Activated T-helper 2 cell treated with anti-CD3 and anti-CD28 coated beads, Interferon-gamma antibody, Interleukin-2, Interleukin-4, amounts not matched to agents 10 μg/mL and 5 μg/mL and 100 μg/mL, durations not matched to agents 14 hours and 24 hours and 36 hours (primary cell): ENCODE data around the gene UXS1. TPM values are rescaled to one million over a fixed set of nuclear protein-coding genes. Genes with fewer than 3 reads are reported as not detected.

Experiments used
- DNase-seq: peaks from one replicate; pipeline ENCODE4 v3.0.0; 2021; ENCODE audit warnings: low spot score
- H3K27ac Mint-ChIP-seq: one replicate; pipeline ENCODE4 v1.8.0; 2021; ENCODE audit warnings: mixed read lengths
- H3K27me3 Mint-ChIP-seq: one replicate; pipeline ENCODE4 v1.8.0; 2021; ENCODE audit warnings: low read depth, mixed read lengths
- H3K36me3 Mint-ChIP-seq: one replicate; pipeline ENCODE4 v1.8.0; 2021; ENCODE audit warnings: low read depth, mixed read lengths
- H3K4me1 Mint-ChIP-seq: one replicate; pipeline ENCODE4 v1.8.0; 2021; ENCODE audit warnings: low read depth, mixed read lengths
- H3K4me3 Mint-ChIP-seq: one replicate; pipeline ENCODE4 v1.8.0; 2021; ENCODE audit warnings: low read depth, mild to moderate bottlenecking, moderate library complexity, mixed read lengths
- H3K9me3 Mint-ChIP-seq: one replicate; pipeline ENCODE4 v1.8.0; 2021; ENCODE audit warnings: mixed read lengths
- intact Hi-C: fragments of 100-400 bp; cut with micrococcal nuclease; formaldehyde crosslinking; loops from one replicate; pipeline ENCODE4 v1.15.1; 2023
- total RNA-seq: library from RNA; stranded (reverse); gene quantifications from 2 replicates; pipeline ENCODE4 v1.2.3, GENCODE V29; 2022

UXS1 gene
- total RNA-seq, 1 donor from 2014 or later, result 29.7 TPM

- intact Hi-C loops, result no loop called here
- Mint-ChIP-seq H3K9me3 (no peaks in the 10 kb centered on the region), H3K4me1 (peaks cover 48% of the 10 kb centered on the region), H3K36me3 (peaks cover 38% of the 10 kb centered on the region), H3K27ac (no peak overlapping the region), H3K27me3 (no peaks in the 10 kb centered on the region), H3K4me3 (no peak overlapping the region)
- DNase-seq, result no peak
Measured at GRCh38 chr2:106184857-106185256, 9.2 kb downstream of the UXS1 start.

- Mint-ChIP-seq H3K9me3 (no peaks in the 10 kb centered on the region), H3K27me3 (no peaks in the 10 kb centered on the region), H3K36me3 (peaks cover 38% of the 10 kb centered on the region), H3K4me3 (no peak overlapping the region), H3K27ac (no peak overlapping the region), H3K4me1 (peaks cover 43% of the 10 kb centered on the region)
- intact Hi-C loops, result no loop called here
- no peak for DNase-seq
Measured at GRCh38 chr2:106184394-106184793, 9.7 kb downstream of the UXS1 start.

DNA sequence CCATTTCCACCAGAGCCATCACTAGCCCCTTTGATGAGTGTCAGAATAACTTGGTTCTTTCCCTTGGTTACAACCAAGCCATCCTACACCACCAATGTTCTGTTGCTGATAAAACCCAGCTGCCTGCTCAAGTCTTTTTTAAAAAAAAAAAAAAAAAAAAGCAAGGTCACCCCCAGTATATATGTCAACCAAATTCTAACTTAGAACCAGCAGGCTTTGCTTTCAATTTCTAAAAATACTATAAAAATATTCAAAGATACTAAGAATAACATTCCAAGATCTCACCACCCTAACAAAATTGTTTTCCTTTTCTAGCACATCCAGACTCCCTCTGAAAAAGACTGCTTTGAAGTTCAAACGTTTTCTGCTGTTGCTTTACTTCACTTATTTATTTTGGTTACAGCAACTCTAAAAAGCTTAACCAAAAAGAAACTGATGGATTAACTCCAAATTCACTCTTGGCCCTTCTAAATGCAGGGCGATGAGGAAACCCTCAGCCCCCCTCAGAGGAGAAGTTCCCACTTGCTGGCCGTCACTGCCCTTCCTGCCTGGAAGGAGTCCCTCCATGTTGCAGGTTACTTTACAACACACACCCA is 10.9 kb downstream of the UXS1 start:
- intact Hi-C loops, result no loop called here
- no peak overlapping the region for H3K27ac Mint-ChIP-seq
- H3K9me3 Mint-ChIP-seq, result no peaks in the 10 kb centered on the region
- no peak overlapping the region for H3K4me3 Mint-ChIP-seq
- no peaks in the 10 kb centered on the region for H3K27me3 Mint-ChIP-seq
- peaks cover 36% of the 10 kb centered on the region for H3K36me3 Mint-ChIP-seq
- peaks cover 39% of the 10 kb centered on the region for H3K4me1 Mint-ChIP-seq
- no peak for DNase-seq

- peaks cover 34% of the 10 kb centered on the region for H3K36me3 Mint-ChIP-seq
- intact Hi-C loops, result no loop called here
- no peaks in the 10 kb centered on the region for H3K9me3 Mint-ChIP-seq
- H3K27ac Mint-ChIP-seq, result no peak overlapping the region
- no peak overlapping the region for H3K4me3 Mint-ChIP-seq
- no peak for DNase-seq
- H3K4me1 Mint-ChIP-seq, result peaks cover 38% of the 10 kb centered on the region
- H3K27me3 Mint-ChIP-seq, result no peaks in the 10 kb centered on the region
Measured at GRCh38 chr2:106181064-106181463, 13.0 kb downstream of the UXS1 start.

GRCh38 chr2:106180602-106181001 is 13.5 kb downstream of the UXS1 start:
- H3K4me1 Mint-ChIP-seq, result peaks cover 38% of the 10 kb centered on the region
- peaks cover 30% of the 10 kb centered on the region for H3K36me3 Mint-ChIP-seq
- intact Hi-C loops, result no loop called here
- no peak overlapping the region for H3K27ac Mint-ChIP-seq
- H3K9me3 Mint-ChIP-seq, result no peaks in the 10 kb centered on the region
- no peak for DNase-seq
- no peak overlapping the region for H3K4me3 Mint-ChIP-seq
- no peaks in the 10 kb centered on the region for H3K27me3 Mint-ChIP-seq

DNA sequence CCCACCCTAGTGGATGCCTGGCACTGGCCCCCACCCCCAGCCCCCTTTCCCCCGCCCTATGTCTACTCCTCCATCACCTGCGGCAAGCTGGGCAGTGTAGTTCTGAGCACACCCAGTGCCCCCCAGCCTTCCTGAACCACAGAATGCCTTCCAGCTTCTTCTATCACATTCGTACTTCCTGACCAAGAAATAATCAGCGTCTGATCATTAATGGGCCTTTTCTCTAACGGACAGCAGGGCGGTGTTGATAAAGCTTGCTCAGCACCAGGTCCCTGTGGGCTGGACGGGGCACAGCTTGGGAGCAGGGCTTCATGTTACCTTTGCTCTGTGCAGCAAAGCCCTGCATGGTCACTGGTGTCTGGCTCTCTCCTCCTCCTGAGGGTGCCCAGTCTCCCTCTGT is 15.4 kb downstream of the UXS1 start:
- intact Hi-C loops, result no loop called here
- no peak for DNase-seq
- Mint-ChIP-seq H3K4me1 (peaks cover 24% of the 10 kb centered on the region), H3K36me3 (peaks cover 16% of the 10 kb centered on the region), H3K9me3 (no peaks in the 10 kb centered on the region), H3K4me3 (no peak overlapping the region), H3K27ac (no peak overlapping the region), H3K27me3 (no peaks in the 10 kb centered on the region)

DNA sequence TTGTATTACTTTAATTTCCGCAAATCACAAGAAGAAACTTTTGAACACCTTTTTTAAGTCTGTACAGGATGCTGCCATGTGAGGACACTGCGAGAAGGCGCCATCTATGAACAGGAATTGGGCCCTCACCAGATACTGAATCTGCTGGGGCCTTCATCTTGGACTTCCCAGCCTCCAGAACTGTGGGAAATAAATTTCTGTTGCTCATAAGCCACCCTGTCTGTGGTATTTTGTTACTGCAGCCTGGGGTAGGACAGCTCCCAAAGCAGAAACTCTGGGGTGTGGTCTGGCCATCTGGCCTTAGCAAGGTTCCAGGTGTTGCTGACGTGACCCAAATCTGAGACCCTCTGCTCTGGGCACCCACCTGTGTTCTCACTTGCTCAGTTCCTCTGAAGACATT is 16.5 kb downstream of the UXS1 start:
- no peak for DNase-seq
- Mint-ChIP-seq H3K36me3 (peaks cover 11% of the 10 kb centered on the region), H3K4me3 (no peak overlapping the region), H3K9me3 (no peaks in the 10 kb centered on the region), H3K27ac (no peak overlapping the region), H3K27me3 (no peaks in the 10 kb centered on the region), H3K4me1 (peaks cover 20% of the 10 kb centered on the region)
- intact Hi-C loops, result no loop called here

DNA sequence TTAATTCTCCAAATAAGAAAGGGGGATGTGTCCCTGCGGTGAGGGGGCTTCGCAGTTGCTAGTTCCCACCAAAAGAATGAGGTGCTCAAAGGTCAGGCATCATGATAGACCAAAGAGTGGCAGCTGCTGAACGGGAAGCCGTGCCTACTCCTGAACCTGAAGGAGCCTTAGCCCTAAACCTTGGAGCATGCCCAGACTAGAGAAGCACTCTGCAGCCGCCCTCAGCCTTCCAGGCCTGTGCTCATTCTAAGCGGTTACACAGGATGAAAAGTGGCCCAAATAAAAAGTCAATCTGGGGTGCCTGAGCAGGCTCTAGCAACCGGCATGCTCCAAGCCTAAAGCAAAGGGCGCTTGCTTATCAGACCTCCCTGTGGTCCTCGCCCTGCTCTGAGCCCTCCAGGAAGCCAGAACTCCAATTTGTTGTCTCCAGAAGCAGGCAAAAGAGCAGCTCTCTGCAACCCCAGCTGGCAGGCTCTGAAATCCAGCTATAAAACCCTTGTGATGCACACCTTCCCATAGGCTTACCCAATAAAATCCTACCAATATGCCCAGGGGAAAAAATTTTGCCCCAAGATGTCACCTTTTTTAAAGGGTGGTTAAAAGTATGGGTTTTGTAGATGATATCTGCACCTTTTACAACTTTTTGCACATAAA is 17.5 kb downstream of the UXS1 start:
- intact Hi-C loops, result no loop called here
- no peaks in the 10 kb centered on the region for H3K27me3 Mint-ChIP-seq
- no peak overlapping the region for H3K4me3 Mint-ChIP-seq
- no peak overlapping the region for H3K27ac Mint-ChIP-seq
- peaks cover 17% of the 10 kb centered on the region for H3K4me1 Mint-ChIP-seq
- no peak for DNase-seq
- no peaks in the 10 kb centered on the region for H3K9me3 Mint-ChIP-seq
- peaks cover 8% of the 10 kb centered on the region for H3K36me3 Mint-ChIP-seq

DNA sequence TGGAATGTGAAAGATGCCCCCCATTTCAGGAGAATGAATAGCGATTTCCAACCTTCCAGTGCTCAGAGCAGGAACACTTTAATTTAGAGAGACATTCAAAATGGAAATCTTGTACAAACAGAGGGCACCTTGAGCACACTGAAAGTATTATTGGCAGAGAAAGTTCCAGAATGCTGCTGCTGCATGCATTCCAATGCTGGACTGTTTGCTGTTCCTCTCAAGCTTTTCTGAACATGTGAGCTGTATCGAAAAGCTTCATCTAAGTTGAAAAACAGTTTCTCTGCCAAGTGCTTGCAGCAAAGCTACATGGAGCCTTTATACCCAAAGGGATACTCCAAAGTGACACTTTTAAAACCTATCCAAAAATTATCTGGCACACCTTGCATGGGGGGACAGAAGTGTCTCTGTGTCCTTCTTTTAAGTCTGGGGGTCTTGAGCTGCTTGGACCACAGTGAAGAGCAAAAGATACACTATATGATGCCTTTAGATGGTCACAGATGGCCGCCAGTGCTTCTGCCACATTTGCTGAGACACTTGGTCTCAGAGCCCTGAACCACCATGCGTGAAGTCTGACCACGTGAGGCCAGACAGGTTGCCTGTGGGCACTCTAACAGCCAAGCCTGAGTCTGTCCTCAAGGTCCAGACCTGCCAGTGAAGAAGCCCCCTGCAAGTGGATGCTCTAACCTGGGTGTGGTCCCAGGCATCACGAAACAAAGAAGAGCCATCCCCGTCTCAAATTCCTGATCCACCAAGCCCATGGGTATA is 18.8 kb downstream of the UXS1 start:
- H3K27me3 Mint-ChIP-seq, result no peaks in the 10 kb centered on the region
- no peaks in the 10 kb centered on the region for H3K9me3 Mint-ChIP-seq
- H3K36me3 Mint-ChIP-seq, result peaks cover 8% of the 10 kb centered on the region
- intact Hi-C loops, result no loop called here
- no peak overlapping the region for H3K27ac Mint-ChIP-seq
- no peak overlapping the region for H3K4me3 Mint-ChIP-seq
- no peak for DNase-seq
- H3K4me1 Mint-ChIP-seq, result peaks cover 13% of the 10 kb centered on the region

- H3K27me3 Mint-ChIP-seq, result no peaks in the 10 kb centered on the region
- no peak for DNase-seq
- intact Hi-C loops, result no loop called here
- peaks cover 5% of the 10 kb centered on the region for H3K36me3 Mint-ChIP-seq
- no peak overlapping the region for H3K4me3 Mint-ChIP-seq
- no peak overlapping the region for H3K27ac Mint-ChIP-seq
- H3K9me3 Mint-ChIP-seq, result no peaks in the 10 kb centered on the region
- peaks cover 10% of the 10 kb centered on the region for H3K4me1 Mint-ChIP-seq
Measured at GRCh38 chr2:106174056-106174455, 20.0 kb downstream of the UXS1 start.

GRCh38 chr2:106172649-106173048 is 21.5 kb downstream of the UXS1 start:
- Mint-ChIP-seq H3K36me3 (no peaks in the 10 kb centered on the region), H3K27me3 (no peaks in the 10 kb centered on the region), H3K9me3 (no peaks in the 10 kb centered on the region), H3K4me3 (no peak overlapping the region), H3K27ac (no peak overlapping the region), H3K4me1 (peaks cover 14% of the 10 kb centered on the region)
- intact Hi-C loops, result no loop called here
- no peak for DNase-seq

DNA sequence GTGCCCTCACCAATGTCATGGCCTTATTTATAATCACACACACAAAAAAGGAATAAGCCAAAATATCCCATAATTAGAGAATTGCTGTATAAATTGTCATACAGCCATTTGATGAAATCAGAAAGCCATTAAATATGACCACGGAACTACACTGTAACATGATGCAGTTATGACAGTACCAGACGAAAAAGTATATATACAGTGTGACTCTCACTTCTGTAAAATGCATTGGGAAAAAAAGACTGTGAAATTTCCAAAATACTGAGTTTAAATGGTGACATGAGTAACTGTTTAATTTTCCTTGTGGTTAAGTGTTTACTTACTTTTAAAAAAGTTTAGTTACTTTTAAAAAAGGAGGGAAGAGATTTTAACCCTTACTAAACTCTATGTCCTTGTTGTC is 25.4 kb downstream of the UXS1 start:
- H3K4me3 Mint-ChIP-seq, result no peak overlapping the region
- intact Hi-C loops, result no loop called here
- no peaks in the 10 kb centered on the region for H3K27me3 Mint-ChIP-seq
- H3K9me3 Mint-ChIP-seq, result no peaks in the 10 kb centered on the region
- no peak overlapping the region for H3K27ac Mint-ChIP-seq
- no peak for DNase-seq
- peaks cover 30% of the 10 kb centered on the region for H3K4me1 Mint-ChIP-seq
- peaks cover 18% of the 10 kb centered on the region for H3K36me3 Mint-ChIP-seq

DNA sequence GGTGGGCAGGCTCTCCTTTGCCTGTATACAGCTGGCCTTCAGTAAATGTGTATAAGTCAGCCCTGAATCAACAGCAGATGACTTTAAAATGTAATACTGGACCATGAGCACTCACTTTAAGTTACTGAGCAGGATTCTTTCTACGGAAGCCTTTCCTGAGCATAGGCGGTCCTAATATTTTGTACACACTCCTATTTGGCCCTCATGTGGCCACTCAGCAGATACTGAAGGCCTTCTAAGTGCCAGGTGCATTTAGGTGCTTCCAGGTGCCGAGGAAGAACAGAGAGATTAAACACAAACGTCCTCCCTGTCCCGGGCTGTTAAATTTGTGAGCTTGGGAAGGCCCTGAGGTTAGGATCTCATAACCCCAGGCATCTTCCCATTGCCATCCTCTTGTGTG is 27.0 kb downstream of the UXS1 start:
- H3K27ac Mint-ChIP-seq, result no peak overlapping the region
- intact Hi-C loops, result no loop called here
- no peak for DNase-seq

More for the DNA sequence above, 27.0 kb downstream of the UXS1 start:
- Mint-ChIP-seq H3K9me3 (no peaks in the 10 kb centered on the region), H3K4me3 (no peak overlapping the region), H3K27me3 (no peaks in the 10 kb centered on the region), H3K4me1 (peaks cover 35% of the 10 kb centered on the region), H3K36me3 (peaks cover 31% of the 10 kb centered on the region)
